Stomach (tissue), 9 donors: ENCODE measurements around the gene ZNF644. TPM values are rescaled to one million over a fixed set of nuclear protein-coding genes. Genes with fewer than 3 reads are reported as not detected.

Experiments
- DNase-seq, 2 donors: peaks; one replicate each; pipeline versions ENCODE4 v3.0.0 to v3.0.0-alpha.2; 2013 to 2019
- H3K27ac ChIP-seq, 5 donors: fragments of 200-600 bp in 4 of 5; sonication (generic) in 4 of 5; one replicate each; pipeline ENCODE4 v1.5.1; 2013 to 2019; ENCODE audit warnings: mild to moderate bottlenecking in 1 of 5, moderate library complexity in 1 of 5
- H3K27me3 ChIP-seq, 3 donors: fragments of 200-600 bp; sonication (generic); one replicate each; pipeline ENCODE4 v1.5.1; 2017 to 2019; ENCODE audit warnings: mixed run types in 1 of 3
- H3K36me3 ChIP-seq, 4 donors: fragments of 200-600 bp; sonication (generic); 1 replicate in 3 of 4; 2 replicates in 1 of 4; pipeline ENCODE4 v1.5.1; 2016 to 2019
- H3K4me1 ChIP-seq, 4 donors: fragments of 200-600 bp; sonication (generic); one replicate each; pipeline ENCODE4 v1.5.1; 2016 to 2019
- H3K4me3 ChIP-seq, 4 donors: fragments of 200-600 bp; sonication (generic) in 3 of 4; one replicate each; pipeline ENCODE4 v1.5.1; 2016 to 2019; ENCODE audit warnings: mild to moderate bottlenecking in 1 of 4
- H3K9me3 ChIP-seq, 4 donors: fragments of 200-600 bp; sonication (generic); one replicate each; pipeline ENCODE4 v1.5.1; 2016 to 2019
- EP300 ChIP-seq: sonication (generic); formaldehyde crosslinking; IDR thresholded peaks from one replicate; pipeline ENCODE4 v1.6.1; 2017; ENCODE audit warnings: antibody characterized with exemption
- POLR2A ChIP-seq, 4 donors: fragments of 450-650 bp; IDR thresholded peaks; one replicate each; pipeline ENCODE4 v1.6.1; 2016; ENCODE audit warnings: antibody characterized with exemption in 4 of 4, control low read depth in 2 of 4, mild to moderate bottlenecking in 1 of 4, moderate library complexity in 1 of 4
- POLR2AphosphoS5 ChIP-seq, 3 donors: sonication (generic); formaldehyde crosslinking; IDR thresholded peaks; one replicate each; pipeline ENCODE4 v1.6.1; 2016; ENCODE audit warnings: antibody characterized with exemption in 3 of 3
- WGBS, 5 donors: extraction: QIAGEN DNeasy Blood & Tissue Kit in 3 of 5; methylation state at CpG; one replicate each; pipeline versions ENCODE4 v1.1.5 to v1.1.7; 2013 to 2018; 5-methylcytosine and 5-hydroxymethylcytosine counted together
- intact Hi-C: fragments of 100-400 bp; cut with DNase I; formaldehyde crosslinking; loops from one replicate; pipeline ENCODE4 v1.15.1; 2023; ENCODE audit warnings: low total_unique reads
- polyA plus RNA-seq, 3 donors: library from polyadenylated mRNA; stranded (reverse); fragments of 200-250 nt; gene quantifications; one replicate each; pipeline ENCODE4 v1.2.3, GENCODE V29; 2013
- total RNA-seq, 5 donors: library from RNA; depleted of rRNA; stranded (reverse); fragments of >200 nt; gene quantifications; one replicate each; pipeline versions ENCODE4 v1.1.0 to v1.2.3, GENCODE V29; 2014 to 2016
- TF ChIP-seq, protein P1 (sequence below), 7 experiments: fragments of 450-650 bp in 4 of 7; fragments of 200-600 bp in 3 of 7; sonication (generic) in 3 of 7; IDR thresholded peaks; one replicate each; pipeline ENCODE4 v1.5.1; 2016 to 2019; ENCODE audit warnings: antibody characterized with exemption in 7 of 7, control low read depth in 2 of 7, mild to moderate bottlenecking in 1 of 7
- donor health status: healthy with polysubstance abuse.
- donor health status: Bipolar disorder and iron deficiency.
- donor health status: healthy.

Gene ZNF644
- total and polyA plus RNA-seq, 8 donors = 13.2 to 134 (median 43.5) TPM

DNA sequence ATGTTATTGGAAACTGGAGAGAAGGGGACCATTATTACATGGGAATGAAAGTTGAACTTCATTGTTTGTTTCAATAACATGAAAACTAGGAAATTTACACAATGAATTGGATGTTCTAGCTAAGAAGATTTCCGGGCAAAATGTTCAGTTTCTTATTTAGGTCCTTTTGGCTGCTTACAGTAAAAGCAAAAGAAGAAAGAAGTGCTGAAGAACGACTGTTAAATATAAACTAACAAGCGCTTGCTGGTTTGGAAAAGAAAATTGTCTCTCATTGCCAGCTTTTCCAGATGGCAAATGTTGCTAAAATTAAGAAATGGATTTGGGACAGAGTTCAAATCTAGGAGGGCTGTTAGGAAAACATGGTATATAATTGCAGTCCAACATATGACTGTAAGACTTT lies 139.6 kb downstream of the ZNF644 start:
- Histone ChIP-seq H3K4me3 (no peak overlapping the region), H3K27ac (no peak overlapping the region), H3K4me1 (no peaks in the 10 kb centered on the region), H3K27me3 (no peaks in the 10 kb centered on the region), H3K36me3 (no peaks in the 10 kb centered on the region), H3K9me3 (peaks cover 6 to 49% (median 41%) of the 10 kb centered on the region in 4 donors)
- WGBS, 5 donors = 46 to 69% (median 52%) methylated on average over 3 of the region's 3 CpGs
- TF ChIP-seq, protein P1, sequence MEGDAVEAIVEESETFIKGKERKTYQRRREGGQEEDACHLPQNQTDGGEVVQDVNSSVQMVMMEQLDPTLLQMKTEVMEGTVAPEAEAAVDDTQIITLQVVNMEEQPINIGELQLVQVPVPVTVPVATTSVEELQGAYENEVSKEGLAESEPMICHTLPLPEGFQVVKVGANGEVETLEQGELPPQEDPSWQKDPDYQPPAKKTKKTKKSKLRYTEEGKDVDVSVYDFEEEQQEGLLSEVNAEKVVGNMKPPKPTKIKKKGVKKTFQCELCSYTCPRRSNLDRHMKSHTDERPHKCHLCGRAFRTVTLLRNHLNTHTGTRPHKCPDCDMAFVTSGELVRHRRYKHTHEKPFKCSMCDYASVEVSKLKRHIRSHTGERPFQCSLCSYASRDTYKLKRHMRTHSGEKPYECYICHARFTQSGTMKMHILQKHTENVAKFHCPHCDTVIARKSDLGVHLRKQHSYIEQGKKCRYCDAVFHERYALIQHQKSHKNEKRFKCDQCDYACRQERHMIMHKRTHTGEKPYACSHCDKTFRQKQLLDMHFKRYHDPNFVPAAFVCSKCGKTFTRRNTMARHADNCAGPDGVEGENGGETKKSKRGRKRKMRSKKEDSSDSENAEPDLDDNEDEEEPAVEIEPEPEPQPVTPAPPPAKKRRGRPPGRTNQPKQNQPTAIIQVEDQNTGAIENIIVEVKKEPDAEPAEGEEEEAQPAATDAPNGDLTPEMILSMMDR (IDR thresholded peaks at IDR 0.05) = no peak
- TF ChIP-seq POLR2A (IDR thresholded peaks at IDR 0.05) (no peak), POLR2AphosphoS5 (IDR thresholded peaks at IDR 0.05) (no peak), EP300 (no peak)
- intact Hi-C loops = no loop called here
- no peak for DNase-seq

DNA sequence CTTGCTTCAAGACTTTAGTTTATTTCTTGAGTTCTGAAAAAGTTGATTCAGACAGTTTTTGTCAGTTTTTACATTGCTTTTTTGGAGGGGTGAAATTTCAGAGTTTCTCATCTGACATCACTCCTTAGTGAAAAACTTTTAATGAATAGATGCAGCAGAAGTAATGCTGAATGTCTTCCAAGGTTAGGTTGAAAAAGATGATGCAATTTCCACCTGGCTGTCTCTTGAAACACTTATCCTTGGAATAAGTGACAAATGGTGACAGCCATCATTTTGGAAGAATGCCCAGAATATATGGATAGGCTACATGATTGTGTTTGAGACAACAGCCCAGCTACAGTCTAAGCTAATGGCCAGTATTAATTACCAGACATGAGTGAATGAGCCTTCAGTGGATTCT lies 140.8 kb downstream of the ZNF644 start:
- intact Hi-C loops = no loop called here
- TF ChIP-seq POLR2AphosphoS5 (IDR thresholded peaks at IDR 0.05) (no peak), EP300 (no peak), POLR2A (IDR thresholded peaks at IDR 0.05) (no peak)
- TF ChIP-seq, protein P1 (IDR thresholded peaks at IDR 0.05) = no peak
- peaks cover 6 to 49% (median 41%) of the 10 kb centered on the region in 4 donors for H3K9me3 ChIP-seq
- no peak overlapping the region for H3K27ac ChIP-seq
- no peaks in the 10 kb centered on the region for H3K36me3 ChIP-seq
- no peak overlapping the region for H3K4me3 ChIP-seq
- H3K27me3 ChIP-seq = no peaks in the 10 kb centered on the region
- no peaks in the 10 kb centered on the region for H3K4me1 ChIP-seq
- DNase-seq = no peak

DNA sequence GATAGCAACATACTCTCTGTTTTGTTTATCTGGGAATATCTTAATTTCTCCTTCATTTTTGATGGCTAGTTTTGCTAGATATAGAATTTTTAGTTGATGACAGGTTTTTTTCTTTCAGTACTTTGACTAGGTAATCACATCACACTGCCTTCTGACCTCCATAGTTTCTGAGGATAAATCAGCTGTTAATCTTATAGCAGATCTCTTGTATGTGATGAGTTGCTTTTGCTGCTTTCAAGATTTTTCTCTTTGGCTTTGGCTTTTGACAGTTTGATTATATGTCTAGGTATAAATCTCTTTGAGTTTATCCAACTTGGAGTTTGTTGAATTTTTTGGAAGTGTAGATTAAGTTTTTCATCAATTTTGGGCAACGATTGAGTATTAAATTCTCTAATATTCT lies 142.6 kb downstream of the ZNF644 start:
- 85 to 96% (median 92%) methylated on average over 1 of the region's 1 CpG for WGBS, 5 donors
- intact Hi-C loops = no loop called here
- Histone ChIP-seq H3K36me3 (no peaks in the 10 kb centered on the region), H3K27ac (no peak overlapping the region), H3K4me1 (no peaks in the 10 kb centered on the region), H3K4me3 (no peak overlapping the region), H3K27me3 (no peaks in the 10 kb centered on the region), H3K9me3 (peaks cover 6 to 49% (median 41%) of the 10 kb centered on the region in 4 donors)
- no peak for DNase-seq
- TF ChIP-seq EP300 (no peak), POLR2A (IDR thresholded peaks at IDR 0.05) (no peak), POLR2AphosphoS5 (IDR thresholded peaks at IDR 0.05) (no peak)
- TF ChIP-seq, protein P1 (IDR thresholded peaks at IDR 0.05) = no peak

DNA sequence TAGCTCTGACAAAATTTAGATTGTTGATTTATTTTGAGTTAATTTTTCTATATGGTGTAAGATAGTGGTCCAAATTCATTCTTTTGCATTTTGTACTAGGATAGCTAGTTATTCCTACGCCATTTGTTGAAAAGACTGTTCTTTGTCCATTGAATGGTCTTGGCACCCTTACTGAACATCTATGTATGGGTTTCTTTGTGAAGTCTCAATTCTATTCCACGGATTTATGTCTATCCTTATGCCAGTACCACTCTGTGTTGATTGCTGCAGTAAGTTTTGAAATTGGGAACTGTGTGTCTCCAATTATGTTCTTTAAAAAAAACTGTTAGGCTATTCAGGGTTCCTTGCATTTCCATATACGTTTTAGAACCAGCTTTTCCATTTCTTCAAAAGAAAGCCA lies 145.7 kb downstream of the ZNF644 start:
- TF ChIP-seq POLR2A (IDR thresholded peaks at IDR 0.05) = no peak
- TF ChIP-seq, protein P1 (IDR thresholded peaks at IDR 0.05) = no peak
- TF ChIP-seq EP300 = no peak
- TF ChIP-seq POLR2AphosphoS5 (IDR thresholded peaks at IDR 0.05) = no peak
- Histone ChIP-seq H3K36me3 (no peaks in the 10 kb centered on the region), H3K27me3 (no peaks in the 10 kb centered on the region), H3K4me1 (no peaks in the 10 kb centered on the region), H3K4me3 (no peak overlapping the region), H3K9me3 (peaks cover 6 to 34% (median 31%) of the 10 kb centered on the region in 4 donors), H3K27ac (no peak overlapping the region)
- intact Hi-C loops = no loop called here
- whole genome bisulfite sequencing, 5 donors = 72 to 88% (median 79%) methylated on average over 3 of the region's 3 CpGs
- DNase-seq = no peak
